Stimulated activated CD4-positive, alpha-beta T cell treated with anti-CD3 and anti-CD28 coated beads, Interleukin-2, amount 100 ng/mL, for 48 hours (primary cell): ENCODE results near the gene GLYR1.

Experiments used
- DNase-seq, 2 donors: peaks; one replicate each; pipeline ENCODE4 v3.0.0-alpha.2; 2020

Gene GLYR1

GRCh38 chr16:4754865-4755264 lies 92.2 kb downstream of the GLYR1 start:
- no peak for DNase-seq

- DNase-seq = no peak
Measured at GRCh38 chr16:4753227-4753626, 93.9 kb downstream of the GLYR1 start.
